ENCODE results near the gene ATAD2B. TPM values are rescaled to one million over a fixed set of nuclear protein-coding genes. Genes with fewer than 3 reads are reported as not detected.

Gene ATAD2B
- total and polyA plus RNA-seq, 4 donors, result 2.3 to 16.2 (median 11.5) TPM

DNA sequence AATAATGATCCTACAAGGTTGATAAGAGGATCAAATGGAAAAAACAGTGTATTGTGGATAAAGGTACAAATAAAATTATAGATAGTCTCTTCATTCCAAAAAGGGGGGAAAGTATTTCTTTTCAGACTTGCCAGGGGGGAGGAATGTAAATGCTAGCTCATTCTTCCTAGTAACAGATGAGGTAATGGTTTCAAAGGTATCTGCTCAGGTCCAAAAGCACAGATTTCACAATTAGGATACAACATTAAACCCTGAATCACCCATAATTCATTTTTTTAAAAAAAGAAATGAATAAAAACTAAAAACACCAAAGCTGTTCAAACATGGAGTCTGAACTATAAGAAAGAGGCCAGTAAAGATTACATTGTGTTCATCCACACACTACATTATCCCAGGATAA is 142.0 kb downstream of the ATAD2B start:
- Histone ChIP-seq H3K4me1 (ENCODE audit: control insufficient read depth in 4 of 4, insufficient read depth in 4 of 4, low read length in 3 of 4) (peaks cover 0 to 3% (median 1%) of the 10 kb centered on the region in 4 donors), H3K4me3 (ENCODE audit: low read depth in 1 of 3, low read length in 3 of 3) (no peak overlapping the region), H3K9ac (ENCODE audit: low read depth in 1 of 2, low read length in 2 of 2) (no peak overlapping the region), H3K27ac (ENCODE audit: low read depth in 1 of 2, low read length in 2 of 2) (peak overlapping the region in 1 of 2 donors; percentile 33), H3K36me3 (ENCODE audit: control insufficient read depth in 4 of 4, insufficient read depth in 3 of 4, low read depth in 1 of 4, low read length in 3 of 4) (peaks cover under 1 to 8% (median 2%) of the 10 kb centered on the region in 4 donors), H3K27me3 (ENCODE audit: control insufficient read depth in 4 of 4, insufficient read depth in 4 of 4, low read length in 3 of 4) (no peaks in the 10 kb centered on the region), H3K9me3 (ENCODE audit: control insufficient read depth in 4 of 4, low read length in 3 of 4) (no peaks in the 10 kb centered on the region)
- TF ChIP-seq FOXA2 (IDR thresholded peaks at IDR 0.05) (no peak), REST (IDR thresholded peaks at IDR 0.05) (no peak), NR2F2 (IDR thresholded peaks at IDR 0.05) (no peak), FOXA1 (IDR thresholded peaks at IDR 0.05) (no peak), HNF4A (conservative IDR thresholded peaks at IDR 0.05) (peak; percentile 95 to 97), SP1 (IDR thresholded peaks at IDR 0.05) (peak; percentile 19), JUND (IDR thresholded peaks at IDR 0.05) (peak; percentile 74 to 86), HNF4G (IDR thresholded peaks at IDR 0.05) (peak; percentile 60), RAD21 (IDR thresholded peaks at IDR 0.05) (peak in 1 of 2 donors; percentile 7), RXRA (IDR thresholded peaks at IDR 0.05) (peak in 1 of 2 donors; percentile 32)
- TF ChIP-seq, protein P1, sequence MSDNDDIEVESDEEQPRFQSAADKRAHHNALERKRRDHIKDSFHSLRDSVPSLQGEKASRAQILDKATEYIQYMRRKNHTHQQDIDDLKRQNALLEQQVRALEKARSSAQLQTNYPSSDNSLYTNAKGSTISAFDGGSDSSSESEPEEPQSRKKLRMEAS (IDR thresholded peaks at IDR 0.05), result no peak
- DNase-seq (ENCODE audit: low spot score), result no peak

DNA sequence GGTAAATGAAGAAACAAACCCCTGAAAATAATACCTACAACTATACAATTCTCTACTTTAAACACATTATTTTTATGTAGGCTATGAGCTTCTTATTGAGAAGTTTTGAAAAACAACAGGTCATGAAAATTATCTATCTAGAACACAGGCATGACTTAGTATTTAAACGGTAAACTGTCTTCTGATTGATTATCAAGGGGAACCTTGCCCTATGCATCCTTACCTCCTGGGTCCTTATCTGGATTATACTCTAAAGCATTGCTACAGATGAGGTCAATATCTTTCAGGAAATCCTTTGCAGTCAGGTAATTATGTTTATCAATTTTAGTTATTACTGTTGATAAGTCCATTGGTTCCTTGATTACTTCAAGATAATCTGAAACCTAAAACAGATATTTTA is 144.3 kb downstream of the ATAD2B start:
- Histone ChIP-seq H3K9ac (ENCODE audit: low read depth in 1 of 2, low read length in 2 of 2) (no peak overlapping the region), H3K9me3 (ENCODE audit: control insufficient read depth in 4 of 4, low read length in 3 of 4) (no peaks in the 10 kb centered on the region), H3K4me3 (ENCODE audit: low read depth in 1 of 3, low read length in 3 of 3) (no peak overlapping the region), H3K27me3 (ENCODE audit: control insufficient read depth in 4 of 4, insufficient read depth in 4 of 4, low read length in 3 of 4) (no peaks in the 10 kb centered on the region), H3K36me3 (ENCODE audit: control insufficient read depth in 4 of 4, insufficient read depth in 3 of 4, low read depth in 1 of 4, low read length in 3 of 4) (peaks cover 2 to 13% (median 2%) of the 10 kb centered on the region in 4 donors), H3K4me1 (ENCODE audit: control insufficient read depth in 4 of 4, insufficient read depth in 4 of 4, low read length in 3 of 4) (peaks cover 0 to 2% (median 0%) of the 10 kb centered on the region in 4 donors), H3K27ac (ENCODE audit: low read depth in 1 of 2, low read length in 2 of 2) (no peak overlapping the region)
- 72% methylated on average over 1 of the region's 1 CpG for WGBS
- no peak for TF ChIP-seq RAD21 (IDR thresholded peaks at IDR 0.05)
- no peak for TF ChIP-seq FOXA2 (IDR thresholded peaks at IDR 0.05)
- TF ChIP-seq GABPA (IDR thresholded peaks at IDR 0.05 in 1 of 2, conservative IDR thresholded peaks at IDR 0.05 in 1 of 2), result no peak
- TF ChIP-seq, protein P2, sequence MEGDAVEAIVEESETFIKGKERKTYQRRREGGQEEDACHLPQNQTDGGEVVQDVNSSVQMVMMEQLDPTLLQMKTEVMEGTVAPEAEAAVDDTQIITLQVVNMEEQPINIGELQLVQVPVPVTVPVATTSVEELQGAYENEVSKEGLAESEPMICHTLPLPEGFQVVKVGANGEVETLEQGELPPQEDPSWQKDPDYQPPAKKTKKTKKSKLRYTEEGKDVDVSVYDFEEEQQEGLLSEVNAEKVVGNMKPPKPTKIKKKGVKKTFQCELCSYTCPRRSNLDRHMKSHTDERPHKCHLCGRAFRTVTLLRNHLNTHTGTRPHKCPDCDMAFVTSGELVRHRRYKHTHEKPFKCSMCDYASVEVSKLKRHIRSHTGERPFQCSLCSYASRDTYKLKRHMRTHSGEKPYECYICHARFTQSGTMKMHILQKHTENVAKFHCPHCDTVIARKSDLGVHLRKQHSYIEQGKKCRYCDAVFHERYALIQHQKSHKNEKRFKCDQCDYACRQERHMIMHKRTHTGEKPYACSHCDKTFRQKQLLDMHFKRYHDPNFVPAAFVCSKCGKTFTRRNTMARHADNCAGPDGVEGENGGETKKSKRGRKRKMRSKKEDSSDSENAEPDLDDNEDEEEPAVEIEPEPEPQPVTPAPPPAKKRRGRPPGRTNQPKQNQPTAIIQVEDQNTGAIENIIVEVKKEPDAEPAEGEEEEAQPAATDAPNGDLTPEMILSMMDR (IDR thresholded peaks at IDR 0.05; ENCODE audit: low read depth, low read length, missing input control), result no peak
- no peak for TF ChIP-seq TAF1 (conservative IDR thresholded peaks at IDR 0.05)
- no peak for DNase-seq (ENCODE audit: low spot score)
